Measurements from ENCODE around the gene EFTUD2. TPM values are rescaled to one million over a fixed set of nuclear protein-coding genes. Genes with fewer than 3 reads are reported as not detected.

Gene EFTUD2
- total and polyA plus RNA-seq, 9 of the 15 experiments (the other 6 are each of a cell fraction or from before 2014, with no cell fraction given): 65.8 to 362 (median 218) TPM

GRCh38 chr17:44899074-44899782, at the start of gene EFTUD2 (continued):
- TF ChIP-seq ZNF592 (IDR thresholded peaks at IDR 0.05): 0 out of 2 replicates have a peak, but pooled peaks have one; percentile 35
- no peak for TF ChIP-seq SMARCC2 (IDR thresholded peaks at IDR 0.05; ENCODE audit: low read depth)
- TF ChIP-seq ZNF699 (CRISPR knock-in tag; IDR thresholded peaks at IDR 0.05; ENCODE audit: insufficient replicate concordance): no peak
- TF ChIP-seq USF2 (CRISPR knock-in tag; IDR thresholded peaks at IDR 0.05): peak; percentile 96
- no peak for TF ChIP-seq MYBL2 (IDR thresholded peaks at IDR 0.05; ENCODE audit: low read depth)
- no peak for TF ChIP-seq MYBL2 (CRISPR knock-in tag; IDR thresholded peaks at IDR 0.05; ENCODE audit: borderline replicate concordance)
- no peak for TF ChIP-seq HMG20A (CRISPR knock-in tag; conservative IDR thresholded peaks at IDR 0.05)
- TF ChIP-seq ZHX1 (conservative IDR thresholded peaks at IDR 0.05; ENCODE audit: low read length): 0 out of 2 replicates have a peak, but pooled peaks have one; percentile 76
- no peak for TF ChIP-seq ZFP30 (CRISPR knock-in tag; IDR thresholded peaks at IDR 0.05; ENCODE audit: borderline replicate concordance)
- no peak for TF ChIP-seq ZNF212 (CRISPR knock-in tag; IDR thresholded peaks at IDR 0.05)
- TF ChIP-seq HLTF (IDR thresholded peaks at IDR 0.05): peak; percentile 47; the same call in 1 of the 2 replicates
- TF ChIP-seq LARP7 (IDR thresholded peaks at IDR 0.05): no peak
- TF ChIP-seq CBX1 (IDR thresholded peaks at IDR 0.05; ENCODE audit: low read depth): no peak
- peak; percentile 97 to 98 for TF ChIP-seq SIN3A (IDR thresholded peaks at IDR 0.05; ENCODE audit: borderline replicate concordance in 2 of 2, control insufficient read depth in 1 of 2, low read depth in 2 of 2, low read length in 2 of 2)
- TF ChIP-seq RNF219 (CRISPR knock-in tag; IDR thresholded peaks at IDR 0.05): no peak

Measured in K562 (cell line).